Endothelial cell of umbilical vein (primary cell): ENCODE results near the gene CELF1. TPM values are rescaled to one million over a fixed set of nuclear protein-coding genes. Genes with fewer than 3 reads are reported as not detected.

Experiments used
- BruUV-seq: library from RNA; stranded (reverse); fragments of 400-500 nt; replicated peaks from 2 replicates; lab custom pipeline; 2021; lab: Mats Ljungman, UMichigan
- CTCF ChIA-PET: fragments of 300-600, 350-600 bp; sonication (Branson Sonifier 250); formaldehyde crosslinking; loops from one replicate; lab custom pipeline; 2021; ENCODE audit warnings: antibody characterized with exemption, inconsistent platforms; lab: Charles Lee
- POLR2A ChIA-PET: fragments of 300-600, 350-600 bp; sonication (Branson Sonifier 250); formaldehyde crosslinking; loops from one replicate; lab custom pipeline; 2021; ENCODE audit warnings: antibody characterized with exemption, inconsistent platforms; lab: Charles Lee
- DNase-seq: peaks from one replicate; pipeline ENCODE4 v3.0.0-alpha.2; 2011; ENCODE audit warnings: low read depth, low spot score
- FAIRE-seq: peaks from 2 replicates; lab custom pipeline; 2011; peaks lifted over from hg19 to GRCh38; lab: Jason Lieb, UNC
- H2AFZ ChIP-seq: 2 replicates; pipeline ENCODE4 v1.6.0; 2012; ENCODE audit warnings: low read depth, low read length, control low read depth, inconsistent platforms
- H3K27ac ChIP-seq: 2 replicates; pipeline ENCODE4 v1.5.1; 2011; ENCODE audit warnings: low read depth, mild to moderate bottlenecking, control low read depth, low read length, moderate library complexity; ENCODE audit not compliant: insufficient read depth
- H3K27me3 ChIP-seq, 2 experiments: 2 replicates each; pipeline versions ENCODE4 v1.6.0 to v1.6.1; 2011; ENCODE audit warnings: low read length in 2 of 2, mixed read lengths in 1 of 2; ENCODE audit not compliant: control insufficient read depth in 2 of 2, insufficient read depth in 2 of 2
- H3K36me3 ChIP-seq, 2 experiments: 2 replicates in 1 of 2; 3 replicates in 1 of 2; pipeline ENCODE4 v1.5.1; 2011; ENCODE audit warnings: low read length in 2 of 2, mild to moderate bottlenecking in 1 of 2, moderate library complexity in 1 of 2; ENCODE audit not compliant: control insufficient read depth in 2 of 2, insufficient read depth in 2 of 2; ENCODE audit errors: extremely low read depth in 1 of 2
- H3K4me1 ChIP-seq: 3 replicates; pipeline ENCODE4 v1.5.1; 2011; ENCODE audit warnings: mild to moderate bottlenecking, low read length; ENCODE audit not compliant: control insufficient read depth, insufficient read depth; ENCODE audit errors: extremely low read depth
- H3K4me2 ChIP-seq: 2 replicates; pipeline ENCODE4 v1.6.1; 2011; ENCODE audit warnings: low read length, control low read depth, mixed read lengths; ENCODE audit not compliant: insufficient read depth
- H3K4me3 ChIP-seq, 3 experiments: fragments of 200-600 bp in 1 of 3; sonication (generic), shearing (Covaris generic) in 1 of 3; replicated peaks in 1 of 3; 2 replicates each; pipeline ENCODE4 v1.5.1; 2011 to 2016; ENCODE audit warnings: control low read depth in 3 of 3, low read length in 3 of 3, mild to moderate bottlenecking in 2 of 3, inconsistent platforms in 1 of 3, low read depth in 1 of 3, moderate library complexity in 1 of 3; ENCODE audit not compliant: insufficient read depth in 1 of 3
- H3K79me2 ChIP-seq: 2 replicates; pipeline ENCODE4 v1.6.0; 2012; ENCODE audit warnings: low read length, inconsistent platforms; ENCODE audit not compliant: control insufficient read depth, insufficient read depth
- H3K9ac ChIP-seq: replicated peaks from 2 replicates; pipeline ENCODE3; 2011; ENCODE audit warnings: low read length, control low read depth; ENCODE audit not compliant: insufficient read depth; ENCODE audit errors: extremely low read depth
- H3K9me1 ChIP-seq: replicated peaks from 3 replicates; pipeline ENCODE4 v1.6.0; 2011; ENCODE audit warnings: mild to moderate bottlenecking, low read length; ENCODE audit not compliant: control insufficient read depth, insufficient read depth; ENCODE audit errors: extremely low read depth
- H3K9me3 ChIP-seq: replicated peaks from 2 replicates; pipeline ENCODE4 v1.5.1; 2012; ENCODE audit warnings: low read length, inconsistent platforms; ENCODE audit not compliant: control insufficient read depth, insufficient read depth
- H4K20me1 ChIP-seq: replicated peaks from 2 replicates; pipeline ENCODE3; 2011; ENCODE audit warnings: mild to moderate bottlenecking, low read length; ENCODE audit not compliant: control insufficient read depth, insufficient read depth; ENCODE audit errors: extremely low read depth
- CTCF ChIP-seq, 2 donors: IDR thresholded peaks; 1 replicate in 1 of 2; 2 replicates in 1 of 2; pipeline ENCODE4 v1.5.1; 2011; ENCODE audit warnings: low read length in 2 of 2, mild to moderate bottlenecking in 2 of 2, moderate library complexity in 2 of 2, control low read depth in 1 of 2, inconsistent platforms in 1 of 2, low read depth in 1 of 2; ENCODE audit not compliant: insufficient read depth in 1 of 2; ENCODE audit errors: extremely low read depth in 1 of 2
- EZH2 ChIP-seq: IDR thresholded peaks from 2 replicates; pipeline ENCODE4 v1.6.1; 2012; ENCODE audit warnings: borderline replicate concordance, low read depth, mild to moderate bottlenecking, moderate library complexity, low read length, inconsistent platforms; ENCODE audit not compliant: severe bottlenecking
- FOS ChIP-seq: IDR thresholded peaks from 2 replicates; pipeline ENCODE4 v1.6.1; 2011; ENCODE audit warnings: mild to moderate bottlenecking, low read length, moderate library complexity, borderline replicate concordance; ENCODE audit not compliant: insufficient read depth
- GATA2 ChIP-seq: IDR thresholded peaks from 2 replicates; pipeline ENCODE4 v1.7.0; 2011; ENCODE audit warnings: low read depth, mild to moderate bottlenecking, moderate library complexity, mixed read lengths, low read length; ENCODE audit not compliant: insufficient read length, insufficient read depth
- JUN ChIP-seq: IDR thresholded peaks from 2 replicates; pipeline ENCODE4 v1.6.1; 2011; ENCODE audit warnings: borderline replicate concordance, low read depth; ENCODE audit not compliant: insufficient read length, insufficient read depth
- MAX ChIP-seq: IDR thresholded peaks from 2 replicates; pipeline ENCODE4 v1.6.1; 2011; ENCODE audit not compliant: insufficient read depth, insufficient read length
- MYC ChIP-seq: IDR thresholded peaks from one replicate; pipeline ENCODE4 v1.6.1; 2011; ENCODE audit warnings: mild to moderate bottlenecking, low read depth, low read length
- POLR2A ChIP-seq: IDR thresholded peaks from 2 replicates; pipeline ENCODE4 v1.6.1; 2012; ENCODE audit warnings: low read depth, mild to moderate bottlenecking, control low read depth, low read length
- POLR2AphosphoS5 ChIP-seq: IDR thresholded peaks from 2 replicates; pipeline ENCODE4 v1.6.1; 2012; ENCODE audit warnings: low read depth, mild to moderate bottlenecking, control low read depth, low read length, moderate library complexity; ENCODE audit not compliant: insufficient read depth
- dilution Hi-C: fragments of 300-500 bp; cut with MboI; formaldehyde crosslinking; loops from one replicate; pipeline ENCODE4 v1.15.0; 2019; ENCODE audit warnings: low sequenced_read_pairs; ENCODE audit not compliant: extremely low pct_ligation_motif_present
- intact Hi-C: fragments of 100-400 bp; cut with micrococcal nuclease; formaldehyde crosslinking; loops from one replicate; pipeline ENCODE4 v1.10.0; 2022
- polyA plus RNA-seq, 4 experiments: library from polyadenylated mRNA; depleted of rRNA in 3 of 4; stranded (reverse) in 3 of 4; unstranded in 1 of 4; fragments of >200 nt; gene quantifications; 2 replicates each; pipeline versions ENCODE4 v1.2.1 to v1.2.3, GENCODE V29; 2011 to 2012; ENCODE audit warnings: missing spikeins in 1 of 4
- total RNA-seq: library from RNA; stranded (reverse); gene quantifications from 2 replicates; pipeline ENCODE4 v1.2.3, GENCODE V29; 2021

CELF1 gene
- total and polyA plus RNA-seq, 2 donors (not counting 3 experiments of a cell fraction or from before 2014, with no cell fraction given): 66.3 to 120 TPM

- Histone ChIP-seq H3K9me1 (no peaks in the 10 kb centered on the region), H3K27ac (no peak overlapping the region), H3K36me3 (no peaks in the 10 kb centered on the region), H3K4me1 (peaks cover 9% of the 10 kb centered on the region), H3K4me2 (peak overlapping the region; percentile 90), H3K79me2 (peaks cover 44% of the 10 kb centered on the region), H3K4me3 (peak overlapping the region in 2 of 3 experiments; percentile 68 to 75), H4K20me1 (peaks cover 4% of the 10 kb centered on the region), H3K9me3 (no peaks in the 10 kb centered on the region), H3K9ac (peak overlapping the region; percentile 48), H2AFZ (peak overlapping the region; percentile 94), H3K27me3 (no peaks in the 10 kb centered on the region)
- ChIA-PET POLR2A (interaction anchor here (1.8 kb wide), 1 partner anchor 87 kb away, joined by 6 read pairs; no protein-coding TSS in a partner anchor), CTCF (interaction anchor here (0.6 to 4.2 kb wide), 15 partner anchors 10 to 179 kb away, joined by 3 to 41 read pairs (median 4); no protein-coding TSS in a partner anchor)
- BruUV-seq: no TSS peak
- dilution Hi-C loops: no loop called here
- DNase-seq (no peak), FAIRE-seq (no peak)
- TF ChIP-seq CTCF (IDR thresholded peaks at IDR 0.05; ENCODE audit: extremely low read depth in 1 of 2, insufficient read depth in 1 of 2, low read depth in 1 of 2, low read length in 2 of 2) (peak in 1 of 2 donors; percentile 1), EZH2 (no peak)
- intact Hi-C loops: loop anchor here (1.0 to 5.0 kb wide), 5 partner anchors 15 to 146 kb away; partner anchors contain the start of genes KBTBD4, PSMC3 and SLC39A13
These were observed 443 bp upstream of the CELF1 start for GRCh38 chr11:47553406-47553743.

GRCh38 chr11:47552056-47552565 is 821 bp downstream of the CELF1 start:
- Histone ChIP-seq H3K9me1 (no peaks in the 10 kb centered on the region), H3K36me3 (no peaks in the 10 kb centered on the region), H4K20me1 (peaks cover 8% of the 10 kb centered on the region), H3K4me3 (peak overlapping the region; percentile 69 to 75 (median 74)), H2AFZ (peak overlapping the region; percentile 23), H3K27ac (peak overlapping the region; percentile 33), H3K9me3 (no peaks in the 10 kb centered on the region), H3K4me1 (peaks cover 9% of the 10 kb centered on the region), H3K79me2 (peaks cover 57% of the 10 kb centered on the region), H3K4me2 (peak overlapping the region; percentile 59), H3K9ac (peak overlapping the region; percentile 81), H3K27me3 (no peaks in the 10 kb centered on the region)
- dilution Hi-C loops (no loop called here), intact Hi-C loops (loop anchor here (2.0 to 5.0 kb wide), 2 partner anchors 13 to 145 kb away; partner anchors contain the start of gene SLC39A13)
- POLR2A ChIA-PET: interaction anchor here (0.7 to 1.8 kb wide), 3 partner anchors 11 to 1011 kb away, joined by 5 to 6 read pairs (median 5); no protein-coding TSS in a partner anchor
- CTCF ChIA-PET: interaction anchor here (0.9 to 4.2 kb wide), 12 partner anchors 9 to 178 kb away, joined by 3 to 41 read pairs (median 5); partner anchors contain the start of gene PTPMT1
- DNase-seq: peak; percentile 48
- no TSS peak for BruUV-seq
- peak; percentile 65 for FAIRE-seq
- no peak for TF ChIP-seq CTCF (IDR thresholded peaks at IDR 0.05; ENCODE audit: extremely low read depth in 1 of 2, insufficient read depth in 1 of 2, low read depth in 1 of 2, low read length in 2 of 2)
- TF ChIP-seq MAX: no peak
- TF ChIP-seq JUN: no peak
- TF ChIP-seq GATA2: no peak
- TF ChIP-seq MYC: no peak
- TF ChIP-seq POLR2A: no peak
- TF ChIP-seq FOS: no peak
- TF ChIP-seq POLR2AphosphoS5: no peak
- no peak for TF ChIP-seq EZH2
